T-helper 9 cell (primary cell): ENCODE results near the gene JTB.
"Not testable (repeated sequence)": the region's sequence is repeated elsewhere in the genome, so short reads cannot be mapped to it uniquely, and the experiment has no call there.

Experiments
- DNase-seq: peaks from one replicate; pipeline ENCODE4 v3.0.0-alpha.2; 2020
- total RNA-seq, 2 donors: gene quantifications; one replicate each; lab custom pipeline; 2026; lab: John Stamatoyannopoulos, UW

JTB gene
- total RNA-seq: 15.0 to 19.3 reads per million in 2 donors

- peak; percentile 81 for DNase-seq
These were observed at the start of gene JTB for GRCh38 chr1:153977250-153978240. Gene JTB (minus strand): TSS chr1:153977674. CDS start chr1:153977252, 422 bp downstream.

DNA sequence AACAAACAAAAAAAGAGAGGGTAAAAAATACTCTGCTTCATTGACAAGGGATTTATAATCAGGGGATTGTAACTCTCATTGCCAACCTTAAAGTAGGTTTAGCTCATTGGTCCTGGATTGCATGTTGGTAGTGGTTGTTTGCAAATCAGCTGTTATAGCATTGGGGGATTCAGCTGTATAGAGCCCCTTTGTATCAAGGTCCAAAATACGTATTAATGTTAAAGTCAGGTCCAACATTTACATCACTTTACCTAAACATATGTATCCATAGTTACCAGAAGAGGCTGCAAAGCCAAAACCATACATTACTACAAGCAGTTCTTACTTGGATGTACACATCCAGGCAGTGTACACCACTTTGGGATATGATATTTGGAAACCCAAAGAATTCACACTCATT, 42.5 kb upstream of the JTB start:
- no peak for DNase-seq

DNA sequence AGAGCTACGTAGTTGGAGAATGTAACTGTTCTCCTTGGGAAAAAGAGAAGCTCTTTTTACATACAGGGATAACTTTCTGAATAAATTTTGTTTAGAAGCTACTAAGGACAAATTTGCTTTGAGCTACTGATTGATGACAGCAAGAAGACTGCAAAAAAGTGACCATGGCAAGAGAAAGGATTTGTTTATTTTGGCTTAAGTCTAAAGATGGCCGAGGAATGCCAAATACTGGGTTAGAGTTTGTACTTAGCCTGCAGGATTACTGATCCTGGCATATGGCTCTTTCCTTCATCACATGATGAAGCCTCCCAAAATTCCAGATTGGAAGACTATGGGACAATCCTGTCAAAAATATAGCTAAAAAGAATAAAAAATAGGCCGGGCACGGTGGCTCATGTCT, 41.8 kb upstream of the JTB start:
- DNase-seq: no peak

DNA sequence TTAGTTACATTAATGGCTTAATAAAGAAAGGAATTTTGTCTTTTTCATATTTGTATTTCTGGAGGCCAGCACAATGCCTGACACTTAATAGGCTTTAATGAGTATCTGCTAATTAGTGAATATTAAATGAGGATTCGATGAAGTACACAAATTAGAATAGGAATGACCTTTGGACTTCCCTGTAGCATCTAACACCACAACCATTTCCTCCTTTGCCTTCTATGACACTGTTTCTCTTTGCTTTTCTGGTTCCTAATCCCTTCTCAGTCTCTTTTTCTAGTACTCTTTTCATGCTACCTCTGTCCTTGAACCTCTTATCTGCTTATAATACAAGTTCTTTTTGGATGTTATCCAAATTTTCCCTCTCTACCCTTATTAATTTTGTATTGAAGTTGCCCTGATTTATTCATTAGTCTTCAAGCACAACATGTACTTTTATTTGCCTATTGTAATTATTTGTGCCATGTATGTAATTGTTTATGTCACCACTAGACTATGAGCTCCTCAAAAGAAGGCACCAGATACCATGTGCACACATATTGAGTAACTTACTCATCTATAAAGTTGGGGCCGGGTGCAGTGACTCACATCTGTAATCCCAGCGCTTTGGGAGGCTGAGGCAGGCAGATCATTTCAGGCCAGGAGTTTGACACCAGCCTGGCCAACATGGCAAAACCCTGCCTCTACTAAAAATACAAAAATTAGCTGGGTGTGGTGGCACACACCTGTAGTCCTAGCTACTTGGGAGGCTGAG, 36.9 kb upstream of the JTB start:
- DNase-seq: no peak

DNA sequence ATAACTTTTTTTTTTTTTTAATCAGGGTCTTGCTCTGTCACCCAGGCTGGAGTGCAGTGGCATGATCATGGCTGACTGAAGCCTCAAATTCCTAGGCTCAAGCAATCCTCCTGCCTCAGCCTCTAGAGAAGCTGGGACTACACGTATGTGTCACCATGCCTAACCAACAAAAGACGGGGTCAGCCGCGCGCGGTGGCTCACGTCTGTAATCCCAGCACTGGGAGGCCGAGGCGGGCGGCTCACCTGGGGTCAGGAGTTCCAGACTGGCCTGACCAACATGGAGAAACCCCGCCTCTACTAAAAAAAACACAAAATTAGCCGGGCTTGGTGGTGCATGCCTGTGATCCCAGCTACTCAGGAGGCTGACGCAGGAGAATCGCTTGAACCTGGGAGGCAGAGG, 35.1 kb upstream of the JTB start:
- DNase-seq: not testable (repeated sequence)

- DNase-seq: no peak
These were observed 34.7 kb upstream of the JTB start for GRCh38 chr1:154012129-154012528.

DNA sequence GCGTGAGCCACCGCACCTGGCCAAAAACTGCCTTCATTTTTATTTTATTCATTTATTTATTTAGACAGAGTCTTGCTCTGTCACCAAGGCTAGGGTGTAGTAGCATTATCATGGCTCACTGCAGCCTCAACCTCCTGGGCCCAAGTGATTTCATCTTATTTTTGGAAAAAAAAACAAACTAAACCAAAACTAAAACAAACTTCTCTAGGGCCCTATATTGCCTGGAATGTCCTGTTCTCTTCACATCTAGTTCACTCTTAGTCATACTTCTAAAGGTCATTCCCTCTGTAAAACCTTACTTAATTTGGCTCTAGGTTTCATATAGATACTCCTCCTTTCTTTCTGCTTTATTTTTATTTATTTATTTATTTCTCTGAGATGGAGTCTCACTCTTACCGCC, 28.7 kb upstream of the JTB start:
- DNase-seq: no peak

DNA sequence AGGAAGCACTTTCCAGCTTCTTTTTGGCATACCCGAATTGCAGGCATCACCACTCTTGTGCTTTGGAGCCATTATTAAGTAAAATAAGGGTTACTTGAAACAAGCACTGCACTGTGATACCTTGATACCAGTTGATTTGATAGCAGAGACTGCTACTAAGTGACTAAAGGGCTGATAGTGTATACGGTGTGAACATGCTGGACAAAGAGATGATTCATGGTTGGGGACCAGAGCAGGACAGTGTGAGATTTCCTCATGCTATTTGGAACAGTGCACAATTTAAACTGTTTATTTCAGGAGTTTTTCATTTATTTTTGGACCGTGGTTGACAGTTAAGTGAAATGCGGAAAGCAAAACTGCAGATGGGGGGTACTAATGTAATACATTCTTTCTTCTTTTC, 22.9 kb upstream of the JTB start:
- no peak for DNase-seq

GRCh38 chr1:153996882-153997281, 19.4 kb upstream of the JTB start:
- not testable (repeated sequence) for DNase-seq

DNA sequence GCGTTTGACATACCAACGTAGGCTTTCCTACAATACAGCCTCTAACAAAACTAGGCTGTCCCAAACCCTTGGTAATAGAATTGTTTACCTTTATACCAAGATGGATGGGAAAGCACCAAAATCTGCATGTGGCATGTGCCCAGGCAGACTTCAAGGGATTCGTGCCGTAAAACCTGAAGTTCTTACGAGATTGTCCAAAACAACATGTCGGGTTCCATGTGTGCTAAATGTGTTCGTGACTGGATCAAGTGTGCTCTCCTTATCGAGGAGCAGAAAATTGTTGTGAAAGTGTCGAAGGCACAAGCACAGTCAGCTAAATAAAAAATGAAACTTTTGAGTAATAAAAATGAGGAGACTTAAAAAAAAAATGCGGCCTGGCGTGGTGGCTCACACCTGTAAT, 18.2 kb upstream of the JTB start:
- DNase-seq: no peak

DNA sequence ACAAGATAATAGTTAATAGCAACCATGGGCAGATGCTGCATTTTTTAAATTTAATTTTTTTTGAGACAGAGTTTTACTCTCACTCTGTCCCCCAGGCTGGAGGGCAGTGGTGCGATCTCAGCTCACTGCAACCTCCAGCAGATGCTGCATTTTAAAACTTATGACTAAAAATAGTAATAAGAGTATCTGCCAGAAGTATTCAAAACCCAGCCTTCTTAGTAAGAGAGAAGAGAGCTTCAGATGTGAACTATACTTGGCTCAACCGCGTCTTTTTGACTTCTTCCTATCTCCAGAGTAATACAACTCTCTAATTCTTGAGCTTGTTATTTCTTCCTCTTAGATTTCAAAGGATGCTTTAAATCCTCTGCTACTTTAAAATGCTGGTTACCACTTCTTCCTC, 17.7 kb upstream of the JTB start:
- DNase-seq: no peak

GRCh38 chr1:153991806-153992205, 14.3 kb upstream of the JTB start:
- DNase-seq: no peak

- no peak for DNase-seq
These were observed 13.7 kb upstream of the JTB start for GRCh38 chr1:153991151-153991630.

DNA sequence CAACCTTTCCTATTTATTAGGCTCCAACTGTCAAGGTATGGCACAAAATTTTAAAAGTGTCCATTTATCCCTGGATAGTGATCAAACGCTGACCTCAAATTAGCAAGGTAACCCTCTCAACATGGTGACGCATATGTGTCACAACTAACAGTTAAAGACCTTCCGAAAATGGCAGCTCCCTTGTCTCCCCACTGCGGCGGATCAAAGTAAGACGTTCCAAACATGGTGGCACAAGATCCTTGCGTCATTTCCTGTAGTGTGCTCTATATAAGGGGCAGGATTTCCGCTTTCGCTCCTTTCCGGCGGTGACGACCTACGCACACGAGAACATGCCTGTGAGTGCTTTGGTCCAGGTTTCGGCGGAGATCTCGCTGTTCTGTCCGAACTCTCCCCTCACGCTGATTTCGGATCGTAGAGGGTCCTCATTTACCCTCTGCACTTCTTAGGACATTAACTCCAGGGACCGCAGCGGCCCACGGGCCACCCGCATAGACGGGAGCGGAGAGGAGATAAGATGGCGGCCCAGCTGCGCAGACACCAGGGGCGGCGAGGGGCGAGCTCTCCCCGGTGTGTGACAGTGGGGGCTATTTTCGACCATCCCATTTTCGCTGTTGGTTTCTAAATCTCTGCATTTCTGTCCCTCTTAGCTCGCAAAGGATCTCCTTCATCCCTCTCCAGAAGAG, 13.1 kb upstream of the JTB start, which contains the start of gene RPS27:
Gene RPS27, plus strand, starts transcription at position 295 of the 683 bp plus-strand sequence. Its CDS starts 35 bp downstream, at position 330.
- DNase-seq: peak; percentile 76

DNA sequence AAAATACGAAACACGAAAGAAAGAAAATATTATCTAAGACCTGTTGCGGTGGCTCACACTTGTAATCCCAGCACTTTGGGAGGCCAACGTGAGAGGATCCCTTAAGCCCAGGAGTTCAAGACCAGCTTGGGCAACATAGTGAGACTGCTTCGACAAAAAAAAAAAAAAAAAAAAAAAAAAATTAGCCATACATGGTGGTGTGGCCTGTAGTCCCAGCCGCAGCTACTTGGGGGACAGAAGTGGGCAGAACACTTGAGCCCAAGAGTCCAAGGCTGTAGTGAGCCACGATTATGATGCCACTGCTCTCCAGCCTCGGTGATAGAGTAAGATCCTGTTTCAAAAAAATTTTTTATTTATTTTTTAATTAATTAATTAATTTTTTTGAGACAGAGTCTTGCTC, 10.1 kb upstream of the JTB start:
- no peak for DNase-seq

DNA sequence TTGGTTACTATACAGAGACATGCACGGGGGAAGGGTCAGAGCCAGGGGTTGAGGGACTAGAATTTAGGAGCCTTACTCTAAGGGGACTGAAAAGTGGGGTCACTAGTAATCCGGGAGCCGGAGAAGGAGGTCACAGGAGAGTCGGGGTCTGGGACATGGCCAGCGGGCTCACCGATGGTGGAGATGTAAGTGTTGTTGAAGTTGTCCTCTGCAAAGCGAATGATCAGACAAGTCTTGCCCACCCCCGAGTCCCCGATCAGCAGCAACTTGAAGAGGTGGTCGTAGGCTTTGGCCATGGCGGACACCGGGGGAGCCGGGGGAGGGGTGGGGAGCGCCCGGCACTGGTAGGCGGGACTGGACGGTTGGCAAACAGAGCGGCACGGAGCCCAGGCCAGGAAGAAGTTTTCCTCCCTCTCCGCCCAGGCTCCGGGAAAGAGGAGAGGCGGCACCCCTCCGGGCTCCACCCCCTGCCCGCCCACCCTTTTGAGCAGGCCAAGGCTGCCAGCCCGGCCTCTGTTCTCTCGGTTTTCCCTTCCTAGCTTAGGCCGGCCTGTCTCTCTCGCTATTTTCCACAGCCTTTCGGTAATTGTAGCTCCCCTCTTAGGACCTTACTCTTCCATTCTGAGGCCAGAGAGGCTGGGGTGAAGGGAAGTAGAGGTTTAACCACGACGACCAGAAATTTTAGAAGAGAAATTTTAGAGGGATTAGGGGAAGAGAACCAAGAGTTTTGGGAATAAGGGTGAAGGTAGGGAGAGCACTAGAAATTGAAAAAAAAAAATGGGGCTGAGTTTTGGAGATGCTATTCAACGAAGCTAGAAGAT, 8.7 kb upstream of the JTB start, which contains the start of gene RAB13:
Gene RAB13, minus strand, starts transcription at position 399 of the 821 bp plus-strand sequence. Its CDS starts 103 bp downstream, at position 296.
- no peak for DNase-seq

DNA sequence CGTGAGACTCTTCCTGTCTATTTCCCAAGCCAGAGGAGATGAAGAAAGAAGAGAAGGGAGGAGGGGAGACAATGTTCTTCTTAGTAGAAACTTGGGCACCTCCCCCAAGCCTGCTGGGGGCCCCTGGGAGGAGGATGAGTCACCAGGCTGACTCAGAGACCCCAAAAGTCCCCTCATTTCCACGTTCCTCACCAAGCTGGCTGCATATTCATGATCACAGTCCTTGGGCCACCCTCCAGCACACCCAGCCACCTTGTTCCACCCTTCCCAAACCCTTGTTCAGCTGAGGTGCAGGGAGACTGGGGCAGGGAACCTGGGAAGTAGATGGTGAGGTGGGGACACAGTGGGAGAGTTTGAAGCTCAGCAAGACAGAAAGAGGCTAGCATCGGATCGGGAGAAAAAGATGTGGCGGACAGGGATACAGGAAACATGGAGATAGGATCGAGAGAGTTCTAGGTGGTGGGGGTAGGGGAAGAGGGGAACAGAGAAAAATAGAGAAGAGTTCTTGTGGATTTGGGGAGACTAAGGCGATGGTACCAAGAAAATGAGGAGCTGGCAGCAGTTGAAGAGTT, 8.0 kb upstream of the JTB start:
- DNase-seq: no peak

DNA sequence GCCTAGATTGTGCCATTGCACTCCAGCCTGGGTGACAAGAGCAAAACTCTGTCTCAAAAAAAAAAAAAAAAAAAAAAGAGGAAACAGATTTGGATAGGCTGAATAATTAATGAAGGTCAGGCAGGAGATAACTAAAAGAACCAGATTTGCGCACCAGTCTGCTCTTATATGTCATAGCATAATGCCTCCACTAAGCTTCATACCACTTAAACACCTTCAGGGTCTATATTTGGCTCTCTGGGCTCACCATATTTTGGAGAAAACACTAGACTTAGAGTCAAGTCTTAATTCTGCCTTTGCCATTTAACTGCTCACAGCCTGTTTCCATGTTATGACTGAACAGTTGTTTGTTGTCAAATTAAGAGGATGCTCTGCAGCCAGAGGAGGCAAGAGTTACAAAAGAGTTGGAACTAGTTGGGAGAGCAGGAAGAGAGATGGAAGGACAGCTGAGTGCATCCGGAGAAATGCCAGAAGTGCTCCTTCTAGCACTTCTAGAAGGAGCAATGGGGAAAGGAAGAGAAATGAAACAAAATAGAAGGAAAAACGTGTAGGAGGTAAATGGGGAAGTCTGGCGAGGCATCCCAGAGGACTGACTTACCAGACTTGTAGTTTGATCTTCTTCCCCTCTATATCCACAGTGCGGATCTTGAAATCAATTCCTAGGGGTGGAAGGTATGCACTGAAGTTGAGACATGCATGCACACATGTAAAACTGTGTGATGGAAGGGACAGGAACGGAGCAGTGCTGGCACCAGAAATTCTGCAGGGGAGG, 6.8 kb upstream of the JTB start:
- no peak for DNase-seq

- not testable (repeated sequence) for DNase-seq
These were observed 4.3 kb upstream of the JTB start for GRCh38 chr1:153981735-153982134.

DNA sequence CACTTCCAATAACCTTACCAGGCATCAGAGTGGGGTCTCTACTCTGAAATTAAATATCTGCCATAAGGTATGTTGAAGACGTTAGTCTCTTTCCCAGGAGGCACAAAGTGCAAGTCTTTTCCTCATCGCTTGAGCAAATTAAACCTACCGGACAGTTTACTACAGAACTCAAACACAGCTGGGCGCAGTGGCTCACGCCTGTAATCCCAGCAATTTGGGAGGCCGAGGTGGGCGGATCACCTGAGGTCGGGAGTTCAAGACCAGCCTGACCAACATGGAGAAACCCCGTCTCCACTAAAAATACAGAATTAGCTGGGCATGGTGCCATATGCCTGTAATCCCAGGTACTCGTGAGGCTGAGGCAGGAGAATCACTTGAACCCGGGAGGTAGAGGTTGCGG, 1.6 kb upstream of the JTB start:
- not testable (repeated sequence) for DNase-seq
